ENCODE results near the gene OPCML.

DNA sequence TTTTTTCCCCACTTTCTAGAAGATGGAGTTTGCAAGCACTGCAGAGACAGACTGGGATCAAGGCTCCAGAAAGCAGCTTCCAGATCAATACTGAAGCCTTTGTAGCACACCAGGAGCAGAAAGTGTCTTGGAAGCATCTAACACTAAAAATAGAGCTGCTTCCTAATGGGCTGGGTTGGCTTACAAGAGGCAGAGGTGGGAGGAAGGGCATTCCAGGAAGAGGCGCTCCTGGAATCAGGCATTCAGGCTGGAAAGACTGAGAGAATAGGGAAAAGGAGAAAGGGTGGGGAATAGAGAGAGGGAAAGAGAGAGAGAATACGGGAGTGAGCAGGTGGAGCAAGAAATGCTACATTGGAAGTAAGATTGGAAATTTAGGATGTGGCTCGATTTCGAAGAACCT lies 395.9 kb downstream of the OPCML start:
- TF ChIP-seq, protein P1, sequence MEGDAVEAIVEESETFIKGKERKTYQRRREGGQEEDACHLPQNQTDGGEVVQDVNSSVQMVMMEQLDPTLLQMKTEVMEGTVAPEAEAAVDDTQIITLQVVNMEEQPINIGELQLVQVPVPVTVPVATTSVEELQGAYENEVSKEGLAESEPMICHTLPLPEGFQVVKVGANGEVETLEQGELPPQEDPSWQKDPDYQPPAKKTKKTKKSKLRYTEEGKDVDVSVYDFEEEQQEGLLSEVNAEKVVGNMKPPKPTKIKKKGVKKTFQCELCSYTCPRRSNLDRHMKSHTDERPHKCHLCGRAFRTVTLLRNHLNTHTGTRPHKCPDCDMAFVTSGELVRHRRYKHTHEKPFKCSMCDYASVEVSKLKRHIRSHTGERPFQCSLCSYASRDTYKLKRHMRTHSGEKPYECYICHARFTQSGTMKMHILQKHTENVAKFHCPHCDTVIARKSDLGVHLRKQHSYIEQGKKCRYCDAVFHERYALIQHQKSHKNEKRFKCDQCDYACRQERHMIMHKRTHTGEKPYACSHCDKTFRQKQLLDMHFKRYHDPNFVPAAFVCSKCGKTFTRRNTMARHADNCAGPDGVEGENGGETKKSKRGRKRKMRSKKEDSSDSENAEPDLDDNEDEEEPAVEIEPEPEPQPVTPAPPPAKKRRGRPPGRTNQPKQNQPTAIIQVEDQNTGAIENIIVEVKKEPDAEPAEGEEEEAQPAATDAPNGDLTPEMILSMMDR (IDR thresholded peaks at IDR 0.05): no peak
- TF ChIP-seq REST (IDR thresholded peaks at IDR 0.05; ENCODE audit: insufficient read depth in 1 of 2, low read depth in 2 of 2, low read length in 1 of 2): no peak
